NB4 (cell line): ENCODE measurements around the gene SFMBT2.

Source experiments
- POLR2A ChIP-seq: IDR thresholded peaks from 2 replicates; pipeline ENCODE4 v1.6.1; 2011; ENCODE audit warnings: mild to moderate bottlenecking; ENCODE audit not compliant: insufficient read length; ENCODE audit errors: extremely low read depth
- TF ChIP-seq, protein P1 (sequence below): IDR thresholded peaks from one replicate; pipeline ENCODE4 v1.5.1; 2012; ENCODE audit warnings: low read depth, low read length
- TF ChIP-seq, protein P2 (sequence below): IDR thresholded peaks from 2 replicates; pipeline ENCODE4 v1.6.1; 2011; ENCODE audit warnings: low read depth, low read length

DNA sequence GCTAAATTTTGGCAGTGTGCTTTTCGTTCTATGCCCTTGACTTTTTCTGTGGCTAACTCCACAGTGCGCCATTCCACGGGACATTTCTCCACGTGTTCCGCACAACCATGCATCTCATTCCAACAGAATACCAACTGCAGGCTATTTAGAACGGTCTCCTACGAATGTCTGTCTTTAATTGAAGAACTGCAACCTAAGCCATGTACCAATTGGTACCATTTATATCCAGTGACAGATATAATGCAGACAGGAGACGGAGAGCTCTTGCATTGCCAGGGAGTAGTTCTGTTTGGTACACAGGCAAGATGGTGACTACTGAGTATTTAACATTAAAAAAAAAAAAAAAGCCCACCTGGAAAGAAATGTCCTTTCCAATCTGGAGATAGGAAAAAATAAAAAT is 9.1 kb downstream of the SFMBT2 start:
- TF ChIP-seq, protein P1, sequence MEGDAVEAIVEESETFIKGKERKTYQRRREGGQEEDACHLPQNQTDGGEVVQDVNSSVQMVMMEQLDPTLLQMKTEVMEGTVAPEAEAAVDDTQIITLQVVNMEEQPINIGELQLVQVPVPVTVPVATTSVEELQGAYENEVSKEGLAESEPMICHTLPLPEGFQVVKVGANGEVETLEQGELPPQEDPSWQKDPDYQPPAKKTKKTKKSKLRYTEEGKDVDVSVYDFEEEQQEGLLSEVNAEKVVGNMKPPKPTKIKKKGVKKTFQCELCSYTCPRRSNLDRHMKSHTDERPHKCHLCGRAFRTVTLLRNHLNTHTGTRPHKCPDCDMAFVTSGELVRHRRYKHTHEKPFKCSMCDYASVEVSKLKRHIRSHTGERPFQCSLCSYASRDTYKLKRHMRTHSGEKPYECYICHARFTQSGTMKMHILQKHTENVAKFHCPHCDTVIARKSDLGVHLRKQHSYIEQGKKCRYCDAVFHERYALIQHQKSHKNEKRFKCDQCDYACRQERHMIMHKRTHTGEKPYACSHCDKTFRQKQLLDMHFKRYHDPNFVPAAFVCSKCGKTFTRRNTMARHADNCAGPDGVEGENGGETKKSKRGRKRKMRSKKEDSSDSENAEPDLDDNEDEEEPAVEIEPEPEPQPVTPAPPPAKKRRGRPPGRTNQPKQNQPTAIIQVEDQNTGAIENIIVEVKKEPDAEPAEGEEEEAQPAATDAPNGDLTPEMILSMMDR = no peak
- no peak for TF ChIP-seq POLR2A
- TF ChIP-seq, protein P2, sequence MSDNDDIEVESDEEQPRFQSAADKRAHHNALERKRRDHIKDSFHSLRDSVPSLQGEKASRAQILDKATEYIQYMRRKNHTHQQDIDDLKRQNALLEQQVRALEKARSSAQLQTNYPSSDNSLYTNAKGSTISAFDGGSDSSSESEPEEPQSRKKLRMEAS = no peak
